Colonic mucosa (tissue), 4 donors: ENCODE data around the gene CEP41. TPM values are rescaled to one million over a fixed set of nuclear protein-coding genes. Genes with fewer than 3 reads are reported as not detected.

Experiments
- DNase-seq: peaks from one replicate; pipeline ENCODE4 v3.0.0-alpha.2; 2020
- H3K27ac ChIP-seq: fragments of 200-600 bp; one replicate; pipeline ENCODE4 v1.8.0; 2021
- H3K27me3 ChIP-seq: fragments of 200-600 bp; one replicate; pipeline ENCODE4 v1.8.0; 2021
- H3K36me3 ChIP-seq: fragments of 200-600 bp; one replicate; pipeline ENCODE4 v1.8.0; 2021
- H3K4me1 ChIP-seq: fragments of 200-600 bp; one replicate; pipeline ENCODE4 v1.8.0; 2021; ENCODE audit warnings: mild to moderate bottlenecking
- H3K4me3 ChIP-seq: fragments of 200-600 bp; one replicate; pipeline ENCODE4 v1.8.0; 2021
- H3K9ac ChIP-seq, 2 donors: one replicate each; pipeline ENCODE4 v1.7.0; 2013; ENCODE audit warnings: control low read depth in 2 of 2, low read depth in 2 of 2, low read length in 2 of 2
- H3K9me3 ChIP-seq: fragments of 200-600 bp; one replicate; pipeline ENCODE4 v1.8.0; 2021
- intact Hi-C: fragments of 100-400 bp; cut with DNase I; formaldehyde crosslinking; loops from one replicate; pipeline ENCODE4 v1.14.1; 2022
- total RNA-seq, 2 donors: library from RNA; stranded (reverse); fragmentation: NEBNext Ultra II Directional in 1 of 2; extraction: Animal tissue kit (Norgen Biotek cat#: 25700) in 1 of 2; gene quantifications; one replicate each; pipeline ENCODE4 v1.2.1, GENCODE V29; 2021
- TF ChIP-seq, protein P1 (sequence below): fragments of 200-600 bp; IDR thresholded peaks from one replicate; pipeline ENCODE4 v1.8.0; 2022; ENCODE audit warnings: antibody characterized with exemption, mild to moderate bottlenecking
- donor health status: healthy.
- donor health status: DM: no; HTN: no; CAD: no.
- donor health status: DM: no; HTN: no; CAD: no.

The CEP41 gene
- total RNA-seq, 2 donors from 2014 or later = 6.9 to 13.6 TPM

DNA sequence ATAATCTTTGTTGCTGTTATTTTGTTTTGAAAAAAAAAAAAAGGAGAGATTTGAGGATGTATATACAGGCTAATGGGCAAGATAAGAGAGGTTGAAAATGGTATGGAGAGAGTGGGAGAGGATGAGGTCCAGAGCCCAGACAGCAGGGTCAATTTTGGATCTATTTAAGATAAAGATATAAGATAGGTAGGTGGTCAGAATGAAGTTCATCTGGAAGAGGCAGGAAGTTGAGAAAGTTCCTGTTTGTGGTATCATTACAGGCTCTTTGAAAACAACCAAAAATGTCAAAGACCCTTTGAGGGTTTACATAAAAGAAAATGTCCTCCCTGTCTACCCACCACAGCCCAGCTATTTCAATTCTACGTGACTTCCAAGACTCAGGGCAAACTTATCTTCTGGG is 7.5 kb downstream of the CEP41 start:
- Histone ChIP-seq H3K9me3 (no peaks in the 10 kb centered on the region), H3K27ac (no peak overlapping the region)
- TF ChIP-seq, protein P1, sequence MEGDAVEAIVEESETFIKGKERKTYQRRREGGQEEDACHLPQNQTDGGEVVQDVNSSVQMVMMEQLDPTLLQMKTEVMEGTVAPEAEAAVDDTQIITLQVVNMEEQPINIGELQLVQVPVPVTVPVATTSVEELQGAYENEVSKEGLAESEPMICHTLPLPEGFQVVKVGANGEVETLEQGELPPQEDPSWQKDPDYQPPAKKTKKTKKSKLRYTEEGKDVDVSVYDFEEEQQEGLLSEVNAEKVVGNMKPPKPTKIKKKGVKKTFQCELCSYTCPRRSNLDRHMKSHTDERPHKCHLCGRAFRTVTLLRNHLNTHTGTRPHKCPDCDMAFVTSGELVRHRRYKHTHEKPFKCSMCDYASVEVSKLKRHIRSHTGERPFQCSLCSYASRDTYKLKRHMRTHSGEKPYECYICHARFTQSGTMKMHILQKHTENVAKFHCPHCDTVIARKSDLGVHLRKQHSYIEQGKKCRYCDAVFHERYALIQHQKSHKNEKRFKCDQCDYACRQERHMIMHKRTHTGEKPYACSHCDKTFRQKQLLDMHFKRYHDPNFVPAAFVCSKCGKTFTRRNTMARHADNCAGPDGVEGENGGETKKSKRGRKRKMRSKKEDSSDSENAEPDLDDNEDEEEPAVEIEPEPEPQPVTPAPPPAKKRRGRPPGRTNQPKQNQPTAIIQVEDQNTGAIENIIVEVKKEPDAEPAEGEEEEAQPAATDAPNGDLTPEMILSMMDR = no peak

DNA sequence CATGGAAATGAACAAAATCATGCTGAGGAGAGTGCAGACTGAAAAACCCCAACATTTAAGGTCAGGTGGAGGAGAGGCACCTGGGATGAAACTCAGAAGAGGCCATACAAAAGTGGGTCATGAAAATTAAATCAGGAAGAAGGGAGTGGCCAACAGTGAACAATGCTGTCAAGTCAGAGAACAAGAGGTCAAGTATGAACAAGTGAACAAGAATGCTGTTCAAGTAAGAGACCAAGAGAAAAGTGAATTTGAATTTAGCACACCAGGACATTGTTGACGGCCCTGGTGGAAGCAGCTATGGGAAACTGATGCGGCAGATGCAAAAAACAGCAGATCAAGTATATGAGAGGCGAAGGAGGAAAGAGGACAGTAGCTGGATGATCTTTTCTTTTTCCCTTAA is 7.9 kb downstream of the CEP41 start:
- Histone ChIP-seq H3K9ac (no peak overlapping the region), H3K27ac (no peak overlapping the region), H3K4me3 (no peak overlapping the region), H3K36me3 (no peaks in the 10 kb centered on the region), H3K4me1 (no peaks in the 10 kb centered on the region), H3K27me3 (no peaks in the 10 kb centered on the region), H3K9me3 (no peaks in the 10 kb centered on the region)
- no peak for DNase-seq
- intact Hi-C loops = no loop called here
- TF ChIP-seq, protein P1 = no peak

More for the DNA sequence above, 7.5 kb downstream of the CEP41 start:
- DNase-seq = no peak
- Histone ChIP-seq H3K27me3 (no peaks in the 10 kb centered on the region), H3K9ac (no peak overlapping the region), H3K36me3 (no peaks in the 10 kb centered on the region), H3K4me1 (no peaks in the 10 kb centered on the region), H3K4me3 (no peak overlapping the region)
- intact Hi-C loops = no loop called here

DNA sequence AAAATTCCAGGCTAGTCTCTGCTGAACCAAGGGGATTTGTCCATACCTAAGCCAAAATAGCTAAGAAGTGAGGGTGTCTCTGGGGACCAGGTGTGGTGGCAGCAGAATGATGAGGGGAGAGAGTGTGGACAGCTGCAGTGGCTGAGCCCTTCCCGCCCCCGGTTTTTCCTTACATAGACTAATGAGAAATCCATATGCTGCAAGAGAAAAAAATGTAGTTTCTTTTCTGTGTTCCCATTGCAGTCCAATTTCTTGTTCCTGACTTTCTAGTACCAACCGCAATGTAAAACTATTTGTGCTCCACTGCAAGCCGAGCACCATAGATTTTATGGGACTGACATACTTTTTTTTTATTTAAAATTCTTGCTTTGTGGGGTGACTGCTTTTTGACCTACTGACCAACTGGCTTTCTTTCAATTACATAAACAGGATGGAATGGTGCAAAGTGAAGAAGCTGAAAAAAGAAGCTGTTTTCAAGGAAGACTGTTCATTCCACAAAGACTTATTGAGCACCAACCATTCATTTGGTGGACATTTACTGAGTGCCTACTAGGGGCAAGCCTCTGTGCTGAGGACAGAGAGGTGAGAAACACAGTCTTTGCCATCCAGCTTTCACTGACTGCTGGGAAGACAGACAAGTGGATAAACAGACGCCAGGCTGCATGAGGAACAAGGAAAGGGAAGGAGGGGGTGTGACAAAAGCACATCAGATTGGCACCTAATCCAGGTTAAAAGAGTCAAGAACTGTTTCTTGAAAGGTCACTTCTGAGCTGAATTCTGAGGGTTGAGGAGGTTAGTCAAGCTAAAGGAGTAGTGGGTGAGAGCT is 9.8 kb downstream of the CEP41 start:
- TF ChIP-seq, protein P1 = no peak
- H3K27ac ChIP-seq = no peak overlapping the region
- H3K9ac ChIP-seq = no peak overlapping the region
- no peak for DNase-seq
- H3K27me3 ChIP-seq = no peaks in the 10 kb centered on the region
- no peaks in the 10 kb centered on the region for H3K9me3 ChIP-seq
- H3K4me1 ChIP-seq = no peaks in the 10 kb centered on the region
- intact Hi-C loops = no loop called here
- no peaks in the 10 kb centered on the region for H3K36me3 ChIP-seq
- no peak overlapping the region for H3K4me3 ChIP-seq

DNA sequence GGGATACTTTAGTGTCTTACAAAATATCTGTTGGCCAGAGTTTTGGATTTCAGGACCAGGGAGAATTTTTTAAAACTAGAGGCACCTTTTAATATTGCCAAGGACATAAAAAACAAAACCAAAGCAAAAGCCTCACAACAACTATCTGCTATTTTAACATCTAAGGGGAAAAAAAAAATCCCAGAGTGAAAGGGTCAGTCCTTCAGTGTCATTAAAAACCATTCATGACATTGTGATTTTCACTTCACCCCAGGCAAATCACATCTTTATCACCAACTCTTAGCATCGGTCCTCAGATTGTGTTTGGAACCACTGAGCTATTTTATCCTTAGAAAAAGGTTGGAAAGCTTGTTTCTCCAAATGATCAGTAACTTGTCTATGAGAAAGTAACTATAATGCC is 10.7 kb downstream of the CEP41 start:
- no peaks in the 10 kb centered on the region for H3K9me3 ChIP-seq
- H3K36me3 ChIP-seq = no peaks in the 10 kb centered on the region
- intact Hi-C loops = no loop called here
- DNase-seq = no peak
- TF ChIP-seq, protein P1 = no peak
- H3K27ac ChIP-seq = no peak overlapping the region
- no peaks in the 10 kb centered on the region for H3K4me1 ChIP-seq
- no peaks in the 10 kb centered on the region for H3K27me3 ChIP-seq
- no peak overlapping the region for H3K4me3 ChIP-seq
- H3K9ac ChIP-seq = no peak overlapping the region

DNA sequence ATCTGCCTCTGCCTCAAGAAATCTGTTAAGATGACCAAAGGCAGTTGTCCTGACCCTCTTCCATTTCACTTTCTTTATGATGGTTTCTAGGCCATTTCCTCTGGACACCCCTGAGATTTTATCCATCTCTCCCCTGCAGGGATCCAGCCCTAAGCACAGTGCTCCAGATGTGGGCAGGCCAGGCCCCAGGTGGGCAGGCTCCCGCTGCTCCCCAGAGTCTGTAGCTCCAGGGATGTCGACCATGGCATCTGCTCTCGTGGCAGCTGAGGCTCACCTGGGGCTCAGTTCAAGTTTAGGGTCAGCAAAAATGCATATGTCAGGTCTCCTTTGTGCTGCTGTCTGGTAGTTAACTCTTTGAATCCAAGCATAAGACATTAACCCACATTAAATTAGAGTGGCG is 11.8 kb downstream of the CEP41 start:
- Histone ChIP-seq H3K9me3 (no peaks in the 10 kb centered on the region), H3K27me3 (no peaks in the 10 kb centered on the region), H3K4me3 (no peak overlapping the region), H3K9ac (no peak overlapping the region), H3K4me1 (no peaks in the 10 kb centered on the region), H3K27ac (no peak overlapping the region), H3K36me3 (no peaks in the 10 kb centered on the region)
- no peak for DNase-seq
- intact Hi-C loops = no loop called here
- TF ChIP-seq, protein P1 = no peak
